Testis (tissue), 3 donors: ENCODE data around the gene PHRF1. TPM values are rescaled to one million over a fixed set of nuclear protein-coding genes. Genes with fewer than 3 reads are reported as not detected.

ENCODE experiments used
- DNase-seq: peaks from one replicate; pipeline ENCODE4 v3.0.0-alpha.2; 2019
- H3K27ac ChIP-seq, 2 donors: fragments of 200-600 bp; sonication (generic); one replicate each; pipeline ENCODE4 v1.5.1; 2019
- H3K27me3 ChIP-seq: fragments of 200-600 bp; sonication (generic); one replicate; pipeline ENCODE4 v1.5.1; 2019
- H3K36me3 ChIP-seq: fragments of 200-600 bp; sonication (generic); one replicate; pipeline ENCODE4 v1.5.1; 2017; ENCODE audit warnings: low read depth; ENCODE audit errors: missing control alignments
- H3K4me1 ChIP-seq: fragments of 200-600 bp; sonication (generic); one replicate; pipeline ENCODE4 v1.5.1; 2019
- H3K4me3 ChIP-seq, 2 donors: fragments of 200-600 bp; sonication (generic); one replicate each; pipeline ENCODE4 v1.5.1; 2017 to 2019
- H3K9me3 ChIP-seq: fragments of 200-600 bp; sonication (generic); one replicate; pipeline ENCODE4 v1.5.1; 2017
- POLR2A ChIP-seq: fragments of 450-650 bp; IDR thresholded peaks from one replicate; pipeline ENCODE4 v1.6.1; 2017; ENCODE audit warnings: antibody characterized with exemption, mild to moderate bottlenecking, moderate library complexity
- WGBS, 2 donors: methylation state at CpG; one replicate each; pipeline ENCODE4 v1.1.5; 2018; 5-methylcytosine and 5-hydroxymethylcytosine counted together
- intact Hi-C: fragments of 100-400 bp; cut with DNase I; formaldehyde crosslinking; loops from one replicate; pipeline ENCODE4 v1.15.1; 2023; ENCODE audit warnings: low total_unique reads
- polyA plus RNA-seq: library from polyadenylated mRNA; stranded (reverse); fragments of 350-450 nt; fragmentation: Illumina TruSeq; extraction: RNeasy Lipid Tissue Mini Kit (QIAGEN cat#74804); gene quantifications from one replicate; pipeline ENCODE4 v1.2.3, GENCODE V29; 2014; ENCODE audit warnings: low read depth, low replicate concordance; ENCODE audit not compliant: insufficient read depth
- total RNA-seq, 2 donors: library from RNA; depleted of rRNA; stranded (reverse); fragments of >200 nt; gene quantifications; one replicate each; pipeline ENCODE4 v1.2.3, GENCODE V29; 2016
- TF ChIP-seq, protein P1 (sequence below), 3 experiments: fragments of 450-650 bp in 2 of 3; fragments of 200-600 bp in 1 of 3; sonication (generic) in 1 of 3; IDR thresholded peaks; one replicate each; pipeline ENCODE4 v1.5.1; 2016 to 2019; ENCODE audit warnings: antibody characterized with exemption in 3 of 3, mild to moderate bottlenecking in 2 of 3, moderate library complexity in 1 of 3

Gene PHRF1
- total and polyA plus RNA-seq, 3 donors from 2014 or later: 30.2 to 74.4 (median 62.9) TPM

DNA sequence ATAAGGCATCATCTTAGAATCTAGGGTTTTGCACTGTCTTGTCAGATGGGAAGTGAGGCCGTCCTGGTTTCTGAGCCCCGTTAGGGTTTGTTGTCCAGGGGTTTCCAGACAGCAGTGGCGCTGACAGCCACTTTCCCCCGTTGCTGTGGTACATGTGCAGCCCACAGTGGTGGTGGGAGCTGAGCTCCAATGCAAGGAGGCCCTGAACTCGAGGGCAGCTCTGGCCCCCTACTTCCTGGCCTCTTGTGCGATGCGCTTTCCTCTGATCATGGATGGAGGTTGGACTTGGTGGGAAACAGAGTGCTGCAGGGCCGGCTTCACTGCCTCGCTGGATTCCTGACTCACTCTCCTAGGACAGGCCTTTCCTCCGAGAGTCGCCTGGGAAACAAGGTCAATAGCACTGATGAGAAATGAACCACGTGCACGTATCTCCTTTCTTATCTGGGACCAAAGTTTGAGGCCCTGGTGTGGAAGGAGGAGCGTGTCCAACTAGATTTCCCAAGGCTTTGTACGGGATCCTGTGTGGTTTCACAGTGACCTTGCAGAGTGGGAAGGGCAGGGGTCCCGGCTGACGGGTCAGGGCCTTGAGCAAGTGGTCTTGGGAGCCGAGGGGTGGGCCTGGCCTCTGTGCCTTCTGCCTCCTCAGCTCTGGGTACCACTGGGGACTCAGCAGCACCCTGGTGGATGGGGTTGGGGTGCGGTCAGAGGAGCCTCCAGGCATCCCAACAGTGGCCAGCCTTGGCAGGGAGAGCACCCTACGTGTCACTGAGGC, 3.7 kb downstream of the PHRF1 start:
- WGBS, 2 donors: 58 to 60% methylated on average over 20 of the region's 20 CpGs
- DNase-seq: peak; percentile 38
- no peaks in the 10 kb centered on the region for H3K9me3 ChIP-seq
- no peaks in the 10 kb centered on the region for H3K27me3 ChIP-seq
- TF ChIP-seq, protein P1, sequence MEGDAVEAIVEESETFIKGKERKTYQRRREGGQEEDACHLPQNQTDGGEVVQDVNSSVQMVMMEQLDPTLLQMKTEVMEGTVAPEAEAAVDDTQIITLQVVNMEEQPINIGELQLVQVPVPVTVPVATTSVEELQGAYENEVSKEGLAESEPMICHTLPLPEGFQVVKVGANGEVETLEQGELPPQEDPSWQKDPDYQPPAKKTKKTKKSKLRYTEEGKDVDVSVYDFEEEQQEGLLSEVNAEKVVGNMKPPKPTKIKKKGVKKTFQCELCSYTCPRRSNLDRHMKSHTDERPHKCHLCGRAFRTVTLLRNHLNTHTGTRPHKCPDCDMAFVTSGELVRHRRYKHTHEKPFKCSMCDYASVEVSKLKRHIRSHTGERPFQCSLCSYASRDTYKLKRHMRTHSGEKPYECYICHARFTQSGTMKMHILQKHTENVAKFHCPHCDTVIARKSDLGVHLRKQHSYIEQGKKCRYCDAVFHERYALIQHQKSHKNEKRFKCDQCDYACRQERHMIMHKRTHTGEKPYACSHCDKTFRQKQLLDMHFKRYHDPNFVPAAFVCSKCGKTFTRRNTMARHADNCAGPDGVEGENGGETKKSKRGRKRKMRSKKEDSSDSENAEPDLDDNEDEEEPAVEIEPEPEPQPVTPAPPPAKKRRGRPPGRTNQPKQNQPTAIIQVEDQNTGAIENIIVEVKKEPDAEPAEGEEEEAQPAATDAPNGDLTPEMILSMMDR (IDR thresholded peaks at IDR 0.05): no peak
- no peak for TF ChIP-seq POLR2A
- H3K36me3 ChIP-seq: no peaks in the 10 kb centered on the region
- intact Hi-C loops: no loop called here
- H3K4me1 ChIP-seq: peaks cover 35% of the 10 kb centered on the region
- H3K4me3 ChIP-seq: no peak overlapping the region
- no peak overlapping the region for H3K27ac ChIP-seq

DNA sequence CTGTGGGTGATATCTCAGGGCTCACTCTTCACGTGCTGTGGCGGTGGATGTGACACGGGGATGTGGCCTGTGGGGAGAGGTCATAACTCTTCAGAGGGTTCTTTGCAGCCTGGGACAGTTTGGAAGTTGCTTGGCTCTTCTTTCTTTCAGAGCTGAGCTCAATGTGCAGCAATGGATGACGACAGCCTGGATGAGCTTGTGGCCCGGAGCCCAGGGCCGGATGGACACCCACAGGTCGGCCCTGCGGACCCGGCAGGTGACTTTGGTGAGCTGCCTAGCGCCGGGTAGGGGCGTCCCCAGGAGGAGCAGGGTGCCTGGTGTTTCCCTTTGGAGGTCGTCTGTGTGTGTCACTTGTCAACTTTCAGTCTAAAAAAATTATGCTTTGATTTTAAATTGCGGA, 5.1 kb downstream of the PHRF1 start:
- no peak for DNase-seq
- no peak overlapping the region for H3K4me3 ChIP-seq
- H3K9me3 ChIP-seq: no peaks in the 10 kb centered on the region
- TF ChIP-seq, protein P1 (IDR thresholded peaks at IDR 0.05): no peak
- TF ChIP-seq POLR2A: no peak
- intact Hi-C loops: no loop called here
- H3K27ac ChIP-seq: no peak overlapping the region
- H3K36me3 ChIP-seq: no peaks in the 10 kb centered on the region
- no peaks in the 10 kb centered on the region for H3K27me3 ChIP-seq
- WGBS, 2 donors: 72 to 90% methylated on average over 7 to 14 of the region's 14 CpGs
- peaks cover 32% of the 10 kb centered on the region for H3K4me1 ChIP-seq

DNA sequence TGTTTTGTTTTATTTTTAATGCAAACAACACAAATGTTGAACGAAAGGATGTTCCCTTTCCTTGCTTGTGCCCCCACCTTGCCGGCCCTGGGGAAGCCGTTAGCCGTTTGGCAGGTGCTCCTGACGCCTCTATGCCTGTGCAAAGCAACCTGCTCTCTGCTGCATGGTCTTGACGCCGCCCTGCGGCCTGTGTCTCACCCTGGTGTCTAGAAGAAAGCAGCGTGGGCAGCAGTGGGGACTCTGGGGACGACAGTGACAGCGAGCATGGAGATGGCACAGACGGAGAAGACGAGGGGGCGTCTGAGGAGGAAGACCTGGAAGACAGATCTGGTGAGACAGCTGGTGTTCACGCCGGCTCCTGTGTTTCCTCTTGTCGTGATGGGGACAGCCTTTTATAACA, 5.5 kb downstream of the PHRF1 start:
- Histone ChIP-seq H3K36me3 (no peaks in the 10 kb centered on the region), H3K9me3 (no peaks in the 10 kb centered on the region), H3K27me3 (no peaks in the 10 kb centered on the region), H3K27ac (no peak overlapping the region), H3K4me3 (no peak overlapping the region), H3K4me1 (peaks cover 32% of the 10 kb centered on the region)
- 78 to 81% methylated on average over 17 of the region's 17 CpGs for WGBS, 2 donors
- TF ChIP-seq, protein P1 (IDR thresholded peaks at IDR 0.05): no peak
- TF ChIP-seq POLR2A: no peak
- intact Hi-C loops: no loop called here
- no peak for DNase-seq

DNA sequence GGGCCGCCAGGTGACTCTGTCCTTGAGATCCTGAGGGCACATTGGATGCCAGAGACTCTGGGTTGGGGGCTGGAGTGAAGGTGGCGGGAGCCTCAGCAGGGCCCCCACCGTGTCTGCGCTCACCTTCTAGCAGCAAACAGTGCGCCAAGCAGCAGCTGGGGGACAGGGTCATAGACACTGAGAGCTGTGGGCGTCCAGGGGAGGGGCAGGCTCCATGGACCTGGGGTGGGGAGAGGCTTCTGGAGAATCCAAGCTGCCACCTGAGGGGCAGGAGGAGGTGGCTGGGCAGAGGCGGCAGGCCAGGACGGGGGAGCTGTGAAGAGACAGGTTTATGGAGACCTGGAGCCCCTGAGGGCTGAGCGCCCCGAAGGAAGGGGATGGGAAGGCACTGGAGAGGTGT, 8.0 kb downstream of the PHRF1 start:
- Histone ChIP-seq H3K36me3 (no peaks in the 10 kb centered on the region), H3K4me1 (peaks cover 10% of the 10 kb centered on the region), H3K4me3 (no peak overlapping the region), H3K27ac (no peak overlapping the region), H3K9me3 (no peaks in the 10 kb centered on the region), H3K27me3 (no peaks in the 10 kb centered on the region)
- TF ChIP-seq POLR2A: no peak
- TF ChIP-seq, protein P1 (IDR thresholded peaks at IDR 0.05): no peak
- intact Hi-C loops: no loop called here
- WGBS, 2 donors: 93 to 95% methylated on average over 10 of the region's 10 CpGs
- no peak for DNase-seq
